GM12873 (cell line): ENCODE measurements around the gene CAMK1G.
A peak's percentile ranks its signal among the peaks of the same experiment; 100 is the strongest.

Experiments used
- TF ChIP-seq, protein P1 (sequence below): IDR thresholded peaks from 2 replicates; pipeline ENCODE4 v1.5.1; 2012; ENCODE audit warnings: low read depth, mild to moderate bottlenecking, moderate library complexity, low read length, control low read depth; ENCODE audit not compliant: insufficient read depth; ENCODE audit errors: missing control alignments

Gene CAMK1G

DNA sequence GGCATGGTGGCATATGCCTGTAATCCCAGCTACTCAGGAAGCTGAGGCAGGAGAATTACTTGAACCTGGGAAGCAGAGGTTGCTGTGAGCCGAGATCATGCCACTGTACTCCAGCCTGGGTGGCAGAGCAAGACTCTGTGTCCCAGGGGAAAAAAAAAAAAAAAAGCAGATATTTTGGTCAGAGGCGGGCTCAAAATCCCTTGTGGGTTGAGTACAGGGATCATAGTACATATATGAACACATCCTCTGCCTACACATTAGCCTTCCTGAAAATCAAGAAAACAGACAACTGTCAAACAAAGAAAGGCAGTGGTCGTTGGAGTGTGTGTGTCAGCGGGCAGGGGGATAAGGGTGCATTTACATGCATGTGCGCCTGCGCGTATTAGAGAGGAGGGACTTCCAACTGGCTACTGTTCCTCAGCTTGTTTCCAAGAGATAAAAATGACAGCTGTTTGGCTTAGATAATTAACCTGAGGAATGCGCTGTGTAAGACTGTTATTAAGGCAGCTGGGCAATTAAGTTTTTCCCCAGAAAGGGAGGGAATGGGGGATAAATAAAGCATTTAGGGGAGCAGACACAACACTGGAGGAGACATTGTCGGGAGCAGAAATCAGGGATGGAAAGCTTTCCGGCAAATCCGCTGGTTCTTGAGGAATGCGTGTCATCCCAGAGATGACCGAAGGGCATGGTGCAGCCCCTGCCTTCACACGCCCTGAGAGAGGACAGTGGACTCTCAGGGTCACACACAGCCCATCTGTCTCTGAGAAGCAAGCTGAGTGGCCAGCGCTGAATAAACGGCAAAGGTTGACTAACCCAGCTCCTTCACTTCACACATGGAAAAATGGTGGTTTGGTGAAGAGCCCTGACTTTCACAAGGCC lies 62.3 kb downstream of the CAMK1G start:
- TF ChIP-seq, protein P1, sequence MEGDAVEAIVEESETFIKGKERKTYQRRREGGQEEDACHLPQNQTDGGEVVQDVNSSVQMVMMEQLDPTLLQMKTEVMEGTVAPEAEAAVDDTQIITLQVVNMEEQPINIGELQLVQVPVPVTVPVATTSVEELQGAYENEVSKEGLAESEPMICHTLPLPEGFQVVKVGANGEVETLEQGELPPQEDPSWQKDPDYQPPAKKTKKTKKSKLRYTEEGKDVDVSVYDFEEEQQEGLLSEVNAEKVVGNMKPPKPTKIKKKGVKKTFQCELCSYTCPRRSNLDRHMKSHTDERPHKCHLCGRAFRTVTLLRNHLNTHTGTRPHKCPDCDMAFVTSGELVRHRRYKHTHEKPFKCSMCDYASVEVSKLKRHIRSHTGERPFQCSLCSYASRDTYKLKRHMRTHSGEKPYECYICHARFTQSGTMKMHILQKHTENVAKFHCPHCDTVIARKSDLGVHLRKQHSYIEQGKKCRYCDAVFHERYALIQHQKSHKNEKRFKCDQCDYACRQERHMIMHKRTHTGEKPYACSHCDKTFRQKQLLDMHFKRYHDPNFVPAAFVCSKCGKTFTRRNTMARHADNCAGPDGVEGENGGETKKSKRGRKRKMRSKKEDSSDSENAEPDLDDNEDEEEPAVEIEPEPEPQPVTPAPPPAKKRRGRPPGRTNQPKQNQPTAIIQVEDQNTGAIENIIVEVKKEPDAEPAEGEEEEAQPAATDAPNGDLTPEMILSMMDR, result no peak

DNA sequence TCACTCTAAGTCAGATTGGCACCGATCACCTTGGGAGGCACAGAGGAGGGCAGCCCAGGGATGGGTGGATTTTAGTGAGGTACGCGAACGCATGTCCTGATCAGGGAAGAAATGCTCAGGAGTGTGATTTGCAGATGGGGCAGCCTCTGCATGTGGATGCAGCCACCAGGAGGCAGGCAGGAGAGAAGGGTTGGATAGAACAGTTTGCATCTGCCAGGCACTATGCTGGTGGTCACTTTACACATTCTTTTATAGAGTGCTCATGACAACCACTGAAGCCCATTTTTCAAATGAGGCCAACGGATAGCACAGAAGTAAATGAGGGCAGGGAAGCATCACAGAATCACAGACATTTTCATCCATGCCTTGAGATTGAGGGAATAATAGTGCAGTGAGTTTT lies 63.0 kb downstream of the CAMK1G start:
- TF ChIP-seq, protein P1, result peak; percentile 33

GRCh38 chr1:209647156-209647555 lies 63.6 kb downstream of the CAMK1G start:
- TF ChIP-seq, protein P1, result no peak

DNA sequence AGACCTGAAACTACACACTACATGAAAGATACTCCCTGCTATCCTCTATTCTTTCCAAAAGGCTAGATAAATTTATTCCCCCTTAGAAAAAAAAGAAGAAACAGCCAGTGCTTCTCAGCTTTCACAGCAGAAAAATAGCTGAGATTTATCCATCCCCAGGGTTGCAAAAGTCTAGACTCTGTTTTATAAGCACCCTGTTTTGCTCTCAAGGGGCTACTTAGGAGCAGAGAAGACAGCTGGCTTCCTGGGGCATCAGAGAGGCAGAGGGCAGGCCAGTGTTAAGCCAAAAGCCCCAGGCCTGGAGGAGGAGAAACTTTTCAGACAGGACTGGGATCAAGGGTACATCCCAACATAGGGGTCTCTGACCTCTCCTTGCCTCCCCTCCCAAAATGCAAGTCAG lies 64.8 kb downstream of the CAMK1G start:
- TF ChIP-seq, protein P1, result no peak

GRCh38 chr1:209648931-209649776 lies 65.6 kb downstream of the CAMK1G start:
- TF ChIP-seq, protein P1, result no peak

DNA sequence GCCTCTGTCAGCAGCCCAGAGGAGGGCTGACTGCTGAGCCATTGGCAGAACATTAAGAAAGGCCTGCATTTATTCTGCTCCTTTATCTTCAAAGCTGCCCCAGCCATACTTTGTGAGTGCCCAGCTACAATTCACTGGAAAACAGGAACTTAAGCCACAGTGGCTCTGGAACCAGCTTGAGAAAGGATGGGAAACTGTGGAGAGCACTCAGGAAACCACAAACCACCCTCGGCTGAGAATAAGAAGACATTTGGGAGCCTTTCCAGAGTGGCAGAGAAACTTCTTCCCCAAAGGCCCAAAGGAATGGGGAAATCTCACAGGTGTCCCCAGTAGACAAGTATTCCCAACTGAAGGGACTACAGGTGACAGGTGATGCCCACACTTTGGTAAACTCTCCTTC lies 66.9 kb downstream of the CAMK1G start:
- TF ChIP-seq, protein P1, result no peak

DNA sequence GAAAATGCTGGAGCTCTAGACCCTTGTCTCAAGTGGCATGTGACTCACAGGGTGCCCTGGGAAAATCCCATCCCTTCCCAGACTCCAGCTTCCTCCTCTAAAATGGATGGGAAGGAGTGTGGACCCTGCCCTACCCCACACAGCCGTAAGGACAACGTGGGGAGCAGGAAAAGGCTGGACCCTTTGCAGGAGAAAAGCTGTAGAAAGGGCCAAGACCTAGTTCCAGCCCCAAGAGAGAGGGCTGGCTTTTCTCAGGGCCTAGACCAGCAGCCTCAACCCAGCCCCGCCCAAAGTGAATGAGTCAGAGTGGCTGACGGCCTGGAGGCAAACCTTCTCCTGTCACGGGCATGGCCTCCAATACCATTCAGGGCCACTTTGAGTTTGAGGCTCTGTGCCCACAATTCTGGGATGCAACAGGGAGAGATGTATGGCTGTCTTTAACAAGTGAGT lies 67.6 kb downstream of the CAMK1G start:
- TF ChIP-seq, protein P1, result no peak
